LNCaP clone FGC (cell line): Measurements from ENCODE around the gene RER1.

ENCODE experiments used
- DNase-seq: peaks from one replicate; pipeline ENCODE4 v3.0.0-alpha.2; 2011; ENCODE audit warnings: low read depth
- H3K4me3 ChIP-seq: 2 replicates; pipeline ENCODE4 v1.5.1; 2011; ENCODE audit warnings: mild to moderate bottlenecking, low read depth, low read length, control low read depth
- TF ChIP-seq, protein P1 (sequence below): IDR thresholded peaks from 2 replicates; pipeline ENCODE4 v1.5.1; 2012; ENCODE audit warnings: mild to moderate bottlenecking; ENCODE audit not compliant: control insufficient read depth, insufficient read depth; ENCODE audit errors: extremely low read depth

The RER1 gene

DNA sequence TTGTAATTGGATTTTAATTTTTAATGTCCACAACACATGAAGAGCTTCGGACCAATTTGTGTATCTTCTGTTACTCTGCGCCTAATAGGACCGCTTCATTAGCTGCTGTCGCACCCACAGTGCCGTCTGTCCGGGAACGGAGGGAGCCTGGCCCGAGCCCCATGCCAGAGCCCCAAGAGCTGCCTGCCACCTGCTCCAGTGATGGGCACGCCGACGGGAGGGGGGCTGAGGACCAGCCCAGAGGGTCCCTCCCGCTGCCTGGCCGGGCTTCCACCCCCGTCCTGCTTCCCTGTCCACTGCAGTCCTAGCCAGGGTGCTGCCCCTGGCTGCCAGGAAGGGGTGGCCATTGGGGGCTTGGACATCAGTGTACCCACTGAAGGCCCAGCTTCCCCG, 54.2 kb downstream of the RER1 start:
- no peak for DNase-seq
- H3K4me3 ChIP-seq = no peak overlapping the region
- TF ChIP-seq, protein P1, sequence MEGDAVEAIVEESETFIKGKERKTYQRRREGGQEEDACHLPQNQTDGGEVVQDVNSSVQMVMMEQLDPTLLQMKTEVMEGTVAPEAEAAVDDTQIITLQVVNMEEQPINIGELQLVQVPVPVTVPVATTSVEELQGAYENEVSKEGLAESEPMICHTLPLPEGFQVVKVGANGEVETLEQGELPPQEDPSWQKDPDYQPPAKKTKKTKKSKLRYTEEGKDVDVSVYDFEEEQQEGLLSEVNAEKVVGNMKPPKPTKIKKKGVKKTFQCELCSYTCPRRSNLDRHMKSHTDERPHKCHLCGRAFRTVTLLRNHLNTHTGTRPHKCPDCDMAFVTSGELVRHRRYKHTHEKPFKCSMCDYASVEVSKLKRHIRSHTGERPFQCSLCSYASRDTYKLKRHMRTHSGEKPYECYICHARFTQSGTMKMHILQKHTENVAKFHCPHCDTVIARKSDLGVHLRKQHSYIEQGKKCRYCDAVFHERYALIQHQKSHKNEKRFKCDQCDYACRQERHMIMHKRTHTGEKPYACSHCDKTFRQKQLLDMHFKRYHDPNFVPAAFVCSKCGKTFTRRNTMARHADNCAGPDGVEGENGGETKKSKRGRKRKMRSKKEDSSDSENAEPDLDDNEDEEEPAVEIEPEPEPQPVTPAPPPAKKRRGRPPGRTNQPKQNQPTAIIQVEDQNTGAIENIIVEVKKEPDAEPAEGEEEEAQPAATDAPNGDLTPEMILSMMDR = no peak

DNA sequence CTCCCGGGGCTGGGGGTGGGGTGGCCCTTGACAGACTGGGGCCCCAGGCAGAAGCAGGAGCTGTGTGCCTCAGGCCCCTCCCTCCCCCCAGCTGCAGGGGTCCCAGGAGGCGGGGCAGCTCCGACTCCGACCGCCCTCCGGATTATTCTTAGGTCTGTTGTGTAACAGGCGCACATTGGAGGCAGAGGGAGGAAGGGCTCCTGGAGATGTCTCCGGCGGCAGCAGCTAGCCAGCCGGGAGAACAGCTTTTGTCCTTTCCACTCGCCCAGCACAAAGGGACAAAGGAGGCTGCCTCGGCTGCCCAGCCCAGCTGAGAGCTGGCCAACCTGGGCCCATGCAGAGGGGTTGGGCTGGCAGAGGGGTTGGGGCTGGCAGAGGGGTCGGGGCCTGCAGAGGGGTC, 54.8 kb downstream of the RER1 start:
- DNase-seq = no peak
- no peak overlapping the region for H3K4me3 ChIP-seq
- TF ChIP-seq, protein P1 = no peak

DNA sequence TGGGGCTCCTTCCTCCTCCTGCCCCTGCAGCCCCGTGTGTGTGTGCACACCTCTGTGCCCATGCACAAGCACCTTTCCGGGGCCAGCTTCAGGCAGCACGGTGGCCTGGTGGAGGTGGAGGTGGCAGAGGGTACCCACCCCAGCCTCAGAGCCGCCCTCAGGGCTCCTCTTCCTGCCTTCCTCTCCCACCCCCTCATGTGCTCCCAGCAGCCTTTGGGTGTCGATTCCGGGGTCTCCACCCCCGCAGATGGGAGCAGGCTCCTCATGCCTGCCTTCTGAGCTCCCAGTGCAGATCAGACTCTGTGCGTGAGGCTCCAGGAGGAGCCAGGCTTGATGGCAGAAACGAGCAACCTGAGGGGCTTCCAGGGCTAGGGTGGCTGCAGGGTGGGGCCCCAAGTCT, 55.2 kb downstream of the RER1 start:
- TF ChIP-seq, protein P1 = no peak
- no peak overlapping the region for H3K4me3 ChIP-seq
- DNase-seq = no peak

DNA sequence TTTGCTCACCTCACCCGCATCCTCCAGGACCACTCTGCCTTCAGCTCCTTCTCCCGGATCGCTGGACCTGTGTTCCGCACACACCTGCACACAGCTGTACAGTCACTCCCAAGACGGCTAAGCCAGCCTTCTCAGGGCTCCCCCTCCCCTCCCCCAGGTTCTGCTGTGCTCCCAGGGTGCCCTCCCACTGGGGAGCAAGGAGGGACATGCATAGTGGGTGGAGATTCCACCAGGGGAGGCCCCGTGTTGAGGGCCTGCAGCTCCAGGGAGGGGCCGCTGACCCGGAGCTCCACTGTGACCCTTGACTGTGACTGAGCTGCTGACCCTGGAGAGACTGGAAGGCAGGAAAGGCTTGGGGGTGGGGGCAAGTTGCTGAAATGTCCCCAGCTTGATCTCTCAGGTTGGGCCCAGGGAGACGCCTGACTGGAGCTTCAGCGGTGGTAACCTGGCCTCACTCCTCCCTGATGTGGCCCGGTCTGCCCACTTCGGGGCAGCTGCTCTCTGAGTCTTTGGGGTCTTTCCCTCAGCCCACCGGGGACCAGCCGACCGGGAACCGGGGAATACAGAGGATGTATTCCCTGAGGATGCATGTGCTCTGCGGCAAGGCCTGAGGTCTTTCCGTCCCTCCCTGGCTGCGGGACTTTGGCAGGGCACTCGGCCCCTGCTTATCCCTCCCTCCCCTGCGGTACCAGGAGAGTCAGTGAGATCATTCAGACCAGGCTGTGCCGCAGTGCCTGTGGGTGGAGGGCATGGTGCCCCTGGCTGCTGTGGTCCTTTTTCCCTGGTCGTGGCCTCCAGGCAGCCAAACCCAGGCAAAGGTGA, 55.8 kb downstream of the RER1 start:
- TF ChIP-seq, protein P1 = no peak
- no peak for DNase-seq
- H3K4me3 ChIP-seq = no peak overlapping the region

DNA sequence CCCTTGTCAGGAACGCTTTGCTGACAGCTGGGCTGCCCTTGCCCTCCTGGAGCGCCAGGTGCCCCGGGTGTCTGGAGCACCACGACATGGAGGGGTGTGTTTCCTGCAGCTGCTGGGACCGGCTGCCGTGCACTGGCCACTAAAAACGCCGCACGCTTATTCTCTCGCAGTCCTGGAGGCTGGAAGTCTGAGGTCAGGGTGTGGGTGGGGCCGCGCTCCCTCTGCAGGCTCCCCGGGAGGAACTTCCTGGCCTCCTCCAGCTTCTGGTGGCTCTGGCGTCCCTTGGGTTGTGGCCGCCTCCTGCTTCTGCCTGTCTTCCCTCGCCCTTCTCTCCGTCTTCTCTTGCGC, 56.4 kb downstream of the RER1 start:
- TF ChIP-seq, protein P1 = no peak
- DNase-seq = no peak
- no peak overlapping the region for H3K4me3 ChIP-seq

DNA sequence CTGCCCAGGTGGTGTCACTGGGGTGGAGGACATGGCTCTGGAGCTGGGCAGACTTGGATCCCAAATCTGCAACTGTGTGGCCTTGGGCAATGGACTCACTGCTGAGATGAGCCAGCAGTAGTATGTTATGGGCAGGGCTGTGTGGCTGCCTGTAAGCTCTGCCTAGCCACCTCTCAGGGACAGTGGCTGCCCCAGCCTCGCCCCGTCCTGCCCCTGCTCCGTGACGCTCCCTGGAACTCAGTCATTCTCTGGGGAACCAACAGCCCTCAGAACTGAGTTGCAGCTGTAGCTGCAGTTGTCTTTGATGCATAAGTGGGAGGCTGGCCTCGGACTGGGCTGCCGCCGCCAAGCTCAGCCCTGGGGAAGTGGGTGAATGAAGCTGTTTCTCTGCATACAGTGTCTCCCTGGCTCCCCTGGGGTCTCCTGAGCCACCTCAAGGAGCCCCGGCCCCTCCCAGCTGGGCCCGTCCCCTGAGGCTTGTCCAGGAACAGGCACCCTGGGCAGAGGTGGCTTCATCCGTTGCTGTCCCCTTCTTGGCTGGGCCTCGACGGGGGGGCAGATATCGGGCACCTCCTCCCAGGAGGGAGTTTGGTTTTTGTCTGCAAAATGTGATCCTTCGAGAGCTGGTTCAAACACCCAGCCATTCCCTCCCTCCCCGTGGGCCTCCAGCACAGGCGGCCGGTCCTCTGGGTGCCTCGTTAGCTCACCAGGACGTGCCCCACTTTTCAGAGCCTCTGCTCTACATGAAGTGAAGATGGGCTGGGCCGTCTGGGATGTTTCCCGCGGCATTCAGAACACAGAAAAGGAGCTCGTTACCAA, 58.2 kb downstream of the RER1 start:
- TF ChIP-seq, protein P1 = no peak

More for the DNA sequence above, 58.2 kb downstream of the RER1 start:
- no peak overlapping the region for H3K4me3 ChIP-seq
- DNase-seq = no peak
